Pons (tissue), 1 donor: ENCODE data around the gene CIAO3.
"Not testable (repeated sequence)": the region's sequence is repeated elsewhere in the genome, so short reads cannot be mapped to it uniquely, and the experiment has no call there.

Source experiments
- DNase-seq: peaks from one replicate; pipeline ENCODE4 v3.0.0-alpha.2; 2016; ENCODE audit warnings: low spot score

Gene CIAO3

DNA sequence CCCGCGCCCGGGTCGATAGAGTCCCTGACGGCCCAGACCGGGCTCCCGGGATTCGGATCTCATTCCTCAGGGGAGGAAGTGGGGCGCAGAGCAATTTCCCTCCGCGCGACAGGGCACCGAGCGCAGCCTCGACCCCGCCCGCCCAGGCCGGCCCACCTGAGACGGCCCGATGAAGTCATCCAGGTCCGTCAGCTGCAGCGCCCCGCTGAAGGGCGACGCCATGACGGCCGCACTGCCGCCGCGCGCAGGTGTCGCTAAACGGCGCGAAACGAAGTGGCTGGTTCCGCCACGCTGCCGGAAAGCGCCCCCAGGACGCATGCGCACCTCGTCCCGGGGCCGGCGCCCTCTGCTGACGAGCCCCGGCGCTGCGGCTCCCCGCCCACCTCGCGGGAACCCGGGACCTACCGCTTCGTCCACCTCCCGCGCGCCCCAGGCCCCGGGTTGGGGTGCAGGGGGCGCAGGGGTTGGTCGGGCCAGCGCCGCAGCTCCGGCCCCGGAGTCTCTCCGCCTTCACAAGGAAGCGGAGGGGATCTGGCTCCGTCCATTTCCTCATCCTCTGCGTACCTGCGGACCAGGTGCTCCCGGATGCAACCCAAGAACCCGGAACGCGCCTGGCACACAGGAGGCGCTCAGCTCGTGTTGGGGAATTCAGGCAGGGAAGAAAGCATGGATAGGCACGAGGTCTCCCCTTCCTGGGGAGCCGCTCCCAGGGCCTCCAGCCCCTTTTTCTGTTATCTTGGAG is at the start of gene CIAO3:
CIAO3 (minus strand) TSS at position 234 of the 742 bp plus-strand sequence; CDS start at position 222, 12 bp downstream.
- peak; percentile 58 for DNase-seq

DNA sequence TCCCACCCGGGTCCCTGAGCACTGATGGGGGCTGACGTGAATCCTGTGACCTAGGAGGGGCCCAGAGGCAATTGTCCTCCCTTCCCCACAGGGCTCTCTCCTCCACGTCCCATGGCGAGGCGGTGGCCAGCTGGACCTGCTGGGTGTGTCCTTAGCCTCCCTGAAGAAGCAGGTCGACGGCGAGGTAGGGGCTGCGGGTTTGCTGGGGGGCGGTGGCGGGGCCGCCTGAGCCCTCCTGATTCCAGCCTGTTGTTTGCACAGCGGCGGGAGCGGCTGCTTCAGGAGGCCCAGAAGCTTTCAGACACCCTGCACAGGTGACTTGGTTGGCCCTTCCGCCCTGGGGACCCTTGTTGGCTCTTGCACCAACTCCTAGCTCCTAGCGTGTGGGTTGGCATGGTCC is 49.3 kb upstream of the CIAO3 start:
- no peak for DNase-seq

- DNase-seq: no peak
Observed at GRCh38 chr16:789191-789850, 48.5 kb upstream of the CIAO3 start.

DNA sequence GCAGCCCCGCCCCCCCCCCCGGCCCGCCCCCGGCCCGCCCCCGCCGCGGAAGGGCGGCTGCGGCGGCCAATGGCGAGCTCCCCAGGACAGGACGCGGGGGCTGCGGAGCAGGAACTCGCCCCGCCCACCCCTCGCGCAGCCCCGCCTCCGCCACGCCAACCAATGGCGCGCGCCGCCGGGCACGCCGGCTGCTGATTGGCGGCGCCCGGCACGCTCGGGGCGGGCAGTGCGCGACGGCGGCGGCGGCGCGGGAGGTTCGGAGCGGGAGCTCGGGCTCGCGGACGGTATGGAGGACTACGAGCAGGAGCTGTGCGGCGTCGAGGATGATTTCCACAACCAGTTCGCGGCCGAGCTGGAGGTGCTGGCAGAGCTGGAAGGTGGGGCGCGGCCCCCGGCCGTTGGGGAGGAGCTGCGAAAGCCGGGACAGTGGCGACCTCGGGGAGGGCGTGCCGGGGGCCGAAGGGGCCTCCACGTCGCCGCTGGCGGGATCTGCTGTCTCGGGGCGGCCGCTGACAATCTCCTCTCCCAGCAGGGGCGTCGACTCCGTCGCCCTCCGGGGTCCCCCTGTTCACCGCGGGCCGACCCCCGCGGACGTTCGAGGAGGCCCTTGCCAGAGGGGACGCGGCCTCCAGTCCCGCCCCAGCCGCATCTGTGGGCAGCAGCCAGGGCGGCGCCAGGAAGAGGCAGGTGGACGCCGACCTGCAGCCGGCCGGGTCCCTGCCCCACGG is 47.8 kb upstream of the CIAO3 start, which contains the start of gene CHTF18:
CHTF18 (plus strand) TSS at position 222 of the 728 bp plus-strand sequence; CDS start at position 287, 65 bp downstream.
- DNase-seq: peak; percentile 85

DNA sequence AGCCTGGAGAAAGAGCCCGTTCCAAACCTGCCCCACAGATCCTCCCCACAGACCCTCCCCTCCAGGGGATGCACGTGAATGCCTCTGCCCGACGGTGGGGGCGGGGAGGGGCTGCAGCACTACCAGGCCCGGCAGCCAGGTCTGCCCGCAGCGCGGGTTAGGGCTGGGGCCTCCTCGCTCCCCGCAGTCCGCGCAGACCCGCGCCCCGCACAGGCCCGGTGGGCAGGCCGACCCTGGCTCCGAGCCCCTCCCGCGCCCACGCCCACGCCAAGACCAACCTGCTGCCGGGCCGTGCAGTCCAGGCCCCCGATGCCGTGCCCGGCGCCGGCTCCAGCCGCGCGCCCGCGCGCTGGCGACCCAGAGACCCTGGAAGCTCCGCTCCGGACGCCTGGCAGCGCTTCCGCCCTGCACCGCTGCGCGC is 47.2 kb upstream of the CIAO3 start, which contains the start of gene RPUSD1:
RPUSD1 (minus strand) TSS at position 404 of the 421 bp plus-strand sequence. CDS start 644 bp downstream, outside the sequence.
- DNase-seq: no peak

DNA sequence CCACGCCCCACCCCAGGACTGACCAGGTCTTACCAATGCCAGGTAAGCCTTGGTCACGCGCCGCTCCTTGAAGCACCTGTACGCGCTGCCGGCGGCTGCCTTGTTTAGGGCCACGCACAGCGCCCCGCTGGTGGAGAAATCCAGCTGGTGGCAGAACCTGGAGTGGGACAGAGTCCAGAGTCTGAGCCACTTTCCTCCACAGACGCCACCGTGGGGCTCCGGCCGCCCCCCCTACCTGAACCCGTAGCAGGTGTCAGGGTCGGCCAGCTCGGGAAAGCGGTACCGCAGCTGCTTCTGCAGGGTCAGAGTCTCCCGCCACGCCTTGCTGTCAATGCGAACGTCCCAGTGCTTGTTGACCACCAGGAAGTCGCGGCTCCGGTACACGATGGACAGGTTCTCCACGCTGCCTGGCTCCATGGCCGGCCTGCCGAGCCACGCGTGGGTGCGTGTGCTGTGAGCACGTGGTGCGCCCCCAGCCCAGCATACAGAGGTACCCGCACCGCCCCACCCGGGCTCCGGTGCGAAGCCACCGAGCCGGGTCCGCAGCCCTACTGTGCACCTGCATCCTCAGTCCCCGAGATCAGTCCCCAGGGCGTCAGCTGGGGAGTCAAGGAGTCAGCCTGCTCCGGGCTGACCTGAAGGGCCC is 46.6 kb upstream of the CIAO3 start:
- no peak for DNase-seq

GRCh38 chr16:785563-786535 is 45.1 kb upstream of the CIAO3 start:
- peak; percentile 24 for DNase-seq

DNA sequence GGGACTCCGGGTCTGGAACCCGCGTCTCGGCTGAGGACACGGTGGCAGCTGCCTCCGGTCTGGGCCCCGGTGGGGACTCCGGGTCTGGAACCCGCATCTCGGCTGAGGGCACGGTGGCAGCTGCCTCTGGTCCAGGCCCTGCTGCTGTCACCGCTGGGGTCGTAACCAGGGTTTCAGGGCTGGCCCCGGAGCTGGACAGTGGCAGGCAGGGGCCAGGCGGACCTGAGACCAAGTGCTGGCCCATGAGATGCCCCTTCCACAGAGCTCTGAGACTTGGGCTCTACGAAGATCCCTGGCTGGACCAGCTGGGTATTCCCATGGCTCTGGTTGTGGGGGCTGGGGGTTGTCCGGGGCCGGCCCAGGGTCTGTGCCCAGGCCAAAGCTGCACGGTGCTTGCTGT is 43.6 kb upstream of the CIAO3 start:
- no peak for DNase-seq

GRCh38 chr16:783404-784161 is 42.8 kb upstream of the CIAO3 start:
- DNase-seq: no peak

GRCh38 chr16:782766-783403 is 42.1 kb upstream of the CIAO3 start:
- no peak for DNase-seq

DNA sequence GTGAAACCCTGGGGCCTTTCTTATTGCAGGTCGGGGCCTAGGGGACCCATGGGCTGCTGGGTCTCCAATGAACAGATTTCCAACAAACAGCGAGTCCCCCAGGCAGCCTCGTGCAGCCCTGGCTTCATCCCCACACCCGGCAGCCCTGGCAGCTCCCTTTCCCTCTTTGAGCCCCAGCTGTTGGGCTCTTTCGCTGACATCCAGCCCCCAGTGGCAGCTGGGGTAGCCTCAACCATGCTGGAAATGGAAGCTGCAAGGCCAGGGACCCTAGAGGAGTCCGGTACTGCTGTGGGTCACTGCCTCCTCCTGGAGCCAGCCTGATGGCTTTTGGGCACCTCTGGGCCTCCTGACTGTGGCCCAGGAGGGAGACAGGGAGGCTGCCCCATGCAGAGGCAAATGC is 41.5 kb upstream of the CIAO3 start:
- DNase-seq: no peak

DNA sequence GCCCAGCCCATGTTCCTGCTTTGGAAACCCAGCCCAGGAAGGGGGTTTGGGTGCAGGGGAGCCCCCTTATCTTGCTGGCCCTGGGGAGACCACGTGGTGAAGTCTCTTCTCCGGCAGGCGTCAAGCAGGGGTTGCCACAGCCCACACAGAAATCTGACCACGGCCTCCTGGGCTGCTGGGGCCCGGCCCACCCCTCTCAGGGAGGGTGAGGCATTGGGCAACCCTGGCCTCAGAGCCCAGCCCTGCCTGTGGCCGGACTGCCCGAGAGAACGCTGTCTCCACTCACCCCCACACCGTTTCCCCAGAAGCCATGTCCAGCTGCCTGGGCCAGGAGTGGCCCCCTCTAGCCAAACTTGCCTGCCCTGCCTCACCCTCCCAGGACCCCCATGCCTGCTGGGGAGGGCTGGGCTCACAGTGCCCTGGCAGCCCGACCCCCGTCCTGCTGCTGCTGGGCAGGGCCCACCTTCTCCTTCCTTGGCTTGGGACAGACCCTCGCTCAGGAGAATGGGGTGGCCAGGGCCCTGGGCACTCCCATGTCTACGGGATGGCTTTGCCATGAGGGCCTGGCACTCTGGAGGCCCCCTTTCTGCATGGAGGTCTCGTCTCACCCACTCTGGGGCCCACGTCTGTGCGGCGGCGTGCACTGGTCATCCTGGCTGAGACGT is 40.7 kb upstream of the CIAO3 start:
- no peak for DNase-seq

- DNase-seq: no peak
Observed at GRCh38 chr16:780296-780695, 39.5 kb upstream of the CIAO3 start.

DNA sequence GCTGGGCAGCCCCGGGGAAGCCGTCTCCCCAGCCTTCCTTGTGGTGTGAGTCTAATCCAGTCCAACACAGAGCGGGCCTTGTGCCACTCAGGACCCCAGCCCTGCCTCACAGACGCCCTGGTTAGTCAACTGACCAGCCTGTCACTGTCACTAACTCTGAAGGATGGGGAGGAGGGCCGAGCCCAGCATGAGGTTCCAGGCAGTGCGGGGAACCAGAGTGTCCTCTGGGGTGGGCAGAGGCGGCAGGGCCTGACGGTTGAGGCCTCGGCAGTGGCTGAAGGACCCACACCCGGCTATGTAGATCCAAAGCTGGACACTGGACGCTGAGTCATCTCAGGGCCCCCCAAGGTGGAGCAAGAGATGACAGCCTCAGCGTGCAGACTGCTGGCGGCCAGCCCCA is 38.8 kb upstream of the CIAO3 start:
- no peak for DNase-seq

DNA sequence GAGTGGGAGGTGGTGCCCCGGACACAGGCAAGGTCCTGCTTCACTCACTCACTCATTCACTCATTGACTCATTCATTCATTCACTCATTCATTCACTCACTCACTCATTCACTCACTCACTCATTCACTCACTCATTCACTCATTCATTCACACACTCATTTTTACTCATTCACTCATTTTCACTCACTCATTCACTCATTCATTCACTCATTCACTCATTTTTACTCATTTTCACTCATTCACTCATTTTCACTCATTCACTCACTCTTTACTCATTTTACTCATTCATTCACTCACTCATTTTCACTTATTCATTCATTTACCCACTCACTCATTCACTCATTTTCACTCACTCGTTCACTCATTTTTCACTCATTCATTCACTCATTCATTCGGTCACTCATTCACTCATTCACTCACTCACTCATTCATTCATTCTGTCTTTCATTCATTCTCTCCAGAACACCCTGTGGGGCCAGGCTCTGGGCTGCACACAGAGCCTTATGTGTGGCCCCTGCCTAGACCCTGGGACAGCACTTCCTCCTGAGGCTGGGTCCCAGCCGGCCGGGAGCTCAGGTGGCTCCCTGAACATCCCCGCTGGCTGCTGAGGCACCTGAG is 38.2 kb upstream of the CIAO3 start:
- no peak for DNase-seq

DNA sequence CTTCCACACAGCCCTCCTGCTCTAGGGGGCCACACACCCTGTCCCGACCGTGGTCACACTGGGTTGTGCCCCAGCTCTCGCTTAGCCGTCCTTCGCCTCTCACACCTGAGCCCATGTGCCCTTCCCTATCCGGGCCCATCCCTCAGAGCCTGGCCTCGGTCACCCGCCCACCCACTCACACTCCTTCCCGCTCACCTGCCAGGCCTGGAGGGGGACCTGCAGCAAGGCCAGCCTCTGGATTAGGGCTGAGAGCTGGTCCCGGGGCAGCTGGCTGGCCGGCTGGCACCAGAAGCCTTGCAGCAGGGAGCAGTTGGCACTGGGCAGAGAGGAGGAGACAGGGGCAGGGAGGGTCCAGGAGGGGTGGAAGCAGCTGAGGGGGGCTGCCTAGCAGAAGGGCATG is 37.6 kb upstream of the CIAO3 start:
- DNase-seq: no peak

GRCh38 chr16:777826-778225 is 37.0 kb upstream of the CIAO3 start:
- no peak for DNase-seq

DNA sequence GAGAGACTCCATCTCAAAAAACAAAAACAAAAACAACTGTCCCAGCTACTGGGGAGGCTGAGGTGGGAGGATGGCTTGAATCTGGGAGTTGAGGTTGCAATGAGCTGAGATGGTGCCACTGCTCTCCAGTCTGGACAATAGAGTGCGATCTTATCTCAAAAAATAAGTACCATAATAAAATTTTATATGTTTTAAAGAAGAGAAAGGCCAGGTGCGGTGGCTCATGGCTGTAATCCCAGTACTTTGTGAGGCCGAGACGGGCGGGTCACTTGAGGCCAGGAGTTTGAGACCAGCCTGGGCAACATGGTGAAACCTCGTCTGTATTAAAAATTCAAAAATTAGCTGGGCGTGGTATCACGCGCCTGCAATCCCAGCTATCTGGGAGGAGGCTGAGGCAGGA is 36.0 kb upstream of the CIAO3 start:
- DNase-seq: no peak

DNA sequence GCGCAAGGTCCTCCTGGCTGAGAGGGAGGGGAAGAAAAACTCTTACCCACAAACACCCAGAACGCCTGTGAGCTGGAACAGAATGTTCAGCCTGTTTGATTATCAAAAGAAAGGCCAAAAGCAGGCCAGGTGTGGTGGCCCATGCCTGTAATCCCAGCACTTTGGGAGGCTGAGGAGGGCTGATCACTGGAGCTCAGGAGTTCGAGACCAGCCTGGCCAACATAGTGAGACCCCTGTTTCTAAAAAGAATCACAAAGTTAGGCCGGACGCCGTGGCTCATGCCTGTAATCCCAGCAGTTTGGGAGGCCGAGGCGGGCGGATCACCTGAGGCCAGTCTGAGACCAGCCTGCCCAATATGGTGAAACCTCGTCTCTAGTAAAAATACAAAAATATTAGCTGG is 35.5 kb upstream of the CIAO3 start:
- not testable (repeated sequence) for DNase-seq
